HEK293 (cell line): ENCODE data around the gene CORO7.

ENCODE experiments used
- CTCF ChIA-PET: fragments of 350-600 bp; formaldehyde crosslinking; extraction: SDS; loops from one replicate; lab custom pipeline; 2021; ENCODE audit warnings: antibody characterized with exemption; lab: Yijun Ruan, JAX
- POLR2A ChIA-PET: fragments of 300-600 bp; formaldehyde crosslinking; extraction: SDS; loops from one replicate; lab custom pipeline; 2020; ENCODE audit warnings: antibody characterized with exemption, inconsistent platforms; lab: Yijun Ruan, JAX
- H3K27ac ChIP-seq: fragments of 200-500 bp; sonication (Bioruptor generic); 2 replicates; pipeline ENCODE4 v1.5.1; 2014; ENCODE audit warnings: low read depth, low read length, control low read depth, inconsistent platforms; ENCODE audit errors: extremely low read depth
- H3K36me3 ChIP-seq, 2 experiments: fragments of 200-500 bp in 1 of 2; sonication (Bioruptor generic) in 1 of 2; 1 replicate in 1 of 2; 2 replicates in 1 of 2; pipeline ENCODE4 v1.5.1; 2014 to 2017; ENCODE audit warnings: inconsistent platforms in 2 of 2, low read length in 2 of 2; ENCODE audit not compliant: control insufficient read depth in 2 of 2, insufficient read depth in 1 of 2
- H3K4me1 ChIP-seq: fragments of 200-500 bp; sonication (Bioruptor generic); 2 replicates; pipeline ENCODE4 v1.5.1; 2014; ENCODE audit warnings: mild to moderate bottlenecking, low read length, inconsistent platforms; ENCODE audit not compliant: control insufficient read depth, insufficient read depth
- H3K4me3 ChIP-seq: 2 replicates; pipeline ENCODE4 v1.5.1; 2011; ENCODE audit warnings: low read depth, mild to moderate bottlenecking, control low read depth, low read length, moderate library complexity
- H3K9me3 ChIP-seq: fragments of 200-500 bp; sonication (Bioruptor generic); 2 replicates; pipeline ENCODE4 v1.5.1; 2014; ENCODE audit warnings: low read depth, low read length, inconsistent platforms; ENCODE audit not compliant: control insufficient read depth, insufficient read depth
- HOXD13 ChIP-seq: sonication (generic); formaldehyde crosslinking; IDR thresholded peaks from 2 replicates; pipeline ENCODE4 v1.8.0; 2022; ENCODE audit warnings: missing genetic modification reagents, borderline replicate concordance
- MYNN ChIP-seq: fragments of 450-650 bp; formaldehyde crosslinking; IDR thresholded peaks from 2 replicates; pipeline ENCODE4 v1.5.1; 2016; ENCODE audit warnings: missing biosample characterization, missing genetic modification characterization, borderline replicate concordance
- OSR2 ChIP-seq: fragments of 450-650 bp; formaldehyde crosslinking; IDR thresholded peaks from 2 replicates; pipeline ENCODE4 v1.5.1; 2016; ENCODE audit warnings: missing biosample characterization, missing genetic modification characterization
- PRDM6 ChIP-seq: fragments of 450-650 bp; formaldehyde crosslinking; IDR thresholded peaks from 2 replicates; pipeline ENCODE4 v1.5.1; 2017; ENCODE audit warnings: missing biosample characterization, missing genetic modification characterization
- YY2 ChIP-seq: fragments of 450-650 bp; formaldehyde crosslinking; IDR thresholded peaks from 2 replicates; pipeline ENCODE4 v1.5.1; 2016; ENCODE audit warnings: missing biosample characterization, missing genetic modification characterization
- ZBTB1 ChIP-seq: fragments of 450-650 bp; formaldehyde crosslinking; IDR thresholded peaks from 2 replicates; pipeline ENCODE4 v1.5.1; 2016; ENCODE audit warnings: missing biosample characterization, missing genetic modification characterization
- ZBTB17 ChIP-seq: fragments of 450-650 bp; formaldehyde crosslinking; IDR thresholded peaks from 2 replicates; pipeline ENCODE4 v1.5.1; 2016; ENCODE audit warnings: missing biosample characterization, missing genetic modification characterization
- ZBTB8A ChIP-seq: fragments of 450-650 bp; formaldehyde crosslinking; IDR thresholded peaks from 2 replicates; pipeline ENCODE4 v1.5.1; 2016; ENCODE audit warnings: missing biosample characterization, missing genetic modification characterization
- ZFP3 ChIP-seq: fragments of 450-650 bp; formaldehyde crosslinking; IDR thresholded peaks from 2 replicates; pipeline ENCODE4 v1.5.1; 2016; ENCODE audit warnings: low read depth, missing biosample characterization, missing genetic modification characterization
- ZNF121 ChIP-seq: fragments of 450-650 bp; formaldehyde crosslinking; IDR thresholded peaks from 2 replicates; pipeline ENCODE4 v1.5.1; 2016; ENCODE audit warnings: missing biosample characterization, missing genetic modification characterization
- ZNF132 ChIP-seq: fragments of 450-650 bp; formaldehyde crosslinking; IDR thresholded peaks from 2 replicates; pipeline ENCODE4 v1.5.1; 2017; ENCODE audit warnings: missing biosample characterization, missing genetic modification characterization, borderline replicate concordance
- ZNF133 ChIP-seq: fragments of 450-650 bp; formaldehyde crosslinking; IDR thresholded peaks from 2 replicates; pipeline ENCODE4 v1.5.1; 2016; ENCODE audit warnings: missing biosample characterization, missing genetic modification characterization
- ZNF138 ChIP-seq: fragments of 450-650 bp; formaldehyde crosslinking; IDR thresholded peaks from 2 replicates; pipeline ENCODE4 v1.5.1; 2016; ENCODE audit warnings: missing biosample characterization, missing genetic modification characterization, borderline replicate concordance
- ZNF311 ChIP-seq: fragments of 450-650 bp; formaldehyde crosslinking; IDR thresholded peaks from 2 replicates; pipeline ENCODE4 v1.5.1; 2017; ENCODE audit warnings: missing biosample characterization, missing genetic modification characterization, borderline replicate concordance
- ZNF416 ChIP-seq: fragments of 450-650 bp; formaldehyde crosslinking; IDR thresholded peaks from 2 replicates; pipeline ENCODE4 v1.5.1; 2016; ENCODE audit warnings: missing biosample characterization, missing genetic modification characterization
- ZNF548 ChIP-seq: fragments of 450-650 bp; formaldehyde crosslinking; IDR thresholded peaks from 2 replicates; pipeline ENCODE4 v1.5.1; 2016; ENCODE audit warnings: missing biosample characterization, missing genetic modification characterization
- ZNF560 ChIP-seq: fragments of 450-650 bp; formaldehyde crosslinking; IDR thresholded peaks from 2 replicates; pipeline ENCODE4 v1.5.1; 2017; ENCODE audit warnings: missing biosample characterization, missing genetic modification characterization, borderline replicate concordance
- ZNF664 ChIP-seq: fragments of 450-650 bp; formaldehyde crosslinking; IDR thresholded peaks from 2 replicates; pipeline ENCODE4 v1.5.1; 2016; ENCODE audit warnings: missing biosample characterization, missing genetic modification characterization
- ZNF768 ChIP-seq: fragments of 450-650 bp; formaldehyde crosslinking; IDR thresholded peaks from 2 replicates; pipeline ENCODE4 v1.5.1; 2018; ENCODE audit warnings: missing biosample characterization, mild to moderate bottlenecking, missing genetic modification characterization
- ZNF785 ChIP-seq: fragments of 450-650 bp; formaldehyde crosslinking; IDR thresholded peaks from 2 replicates; pipeline ENCODE4 v1.5.1; 2016; ENCODE audit warnings: missing biosample characterization, missing genetic modification characterization
- ZSCAN16 ChIP-seq: fragments of 450-650 bp; formaldehyde crosslinking; IDR thresholded peaks from 2 replicates; pipeline ENCODE4 v1.5.1; 2016; ENCODE audit warnings: missing biosample characterization, missing genetic modification characterization
- TF ChIP-seq, protein P1 (sequence below): fragments of 450-650 bp; formaldehyde crosslinking; IDR thresholded peaks from 2 replicates; pipeline ENCODE4 v1.5.1; 2016; ENCODE audit warnings: missing biosample characterization, missing genetic modification characterization
- TF ChIP-seq, protein P2 (sequence below): fragments of 450-650 bp; formaldehyde crosslinking; IDR thresholded peaks from 2 replicates; pipeline ENCODE4 v1.5.0; 2017; ENCODE audit warnings: missing biosample characterization, missing genetic modification characterization, borderline replicate concordance
- TF ChIP-seq, protein P3 (sequence below): fragments of 450-650 bp; formaldehyde crosslinking; IDR thresholded peaks from 2 replicates; pipeline ENCODE4 v1.5.1; 2017; ENCODE audit warnings: missing biosample characterization, missing genetic modification characterization

Gene CORO7

GRCh38 chr16:4437366-4437765, 21.0 kb upstream of the CORO7 start (continued):
- TF ChIP-seq ZBTB17 (tag by site-specific recombination) (no peak), PRDM6 (tag by site-specific recombination) (no peak), ZNF768 (no peak), ZNF133 (tag by site-specific recombination) (no peak), OSR2 (tag by site-specific recombination) (no peak), ZNF785 (tag by site-specific recombination) (no peak), ZNF664 (tag by site-specific recombination) (no peak), ZNF560 (no peak)

GRCh38 chr16:4435337-4436067, 19.1 kb upstream of the CORO7 start:
- H3K9me3 ChIP-seq, result no peaks in the 10 kb centered on the region
- H3K36me3 ChIP-seq, result peaks cover 48 to 75% of the 10 kb centered on the region in 2 experiments
- TF ChIP-seq ZNF132 (tag by site-specific recombination) (no peak), ZNF548 (tag by site-specific recombination) (no peak), ZFP3 (tag by site-specific recombination) (no peak), ZBTB1 (no peak), MYNN (tag by site-specific recombination) (no peak)
- CTCF ChIA-PET, result no interaction called here
- H3K4me3 ChIP-seq, result no peak overlapping the region
- no peaks in the 10 kb centered on the region for H3K4me1 ChIP-seq
- no peak overlapping the region for H3K27ac ChIP-seq
- POLR2A ChIA-PET, result no interaction called here

DNA sequence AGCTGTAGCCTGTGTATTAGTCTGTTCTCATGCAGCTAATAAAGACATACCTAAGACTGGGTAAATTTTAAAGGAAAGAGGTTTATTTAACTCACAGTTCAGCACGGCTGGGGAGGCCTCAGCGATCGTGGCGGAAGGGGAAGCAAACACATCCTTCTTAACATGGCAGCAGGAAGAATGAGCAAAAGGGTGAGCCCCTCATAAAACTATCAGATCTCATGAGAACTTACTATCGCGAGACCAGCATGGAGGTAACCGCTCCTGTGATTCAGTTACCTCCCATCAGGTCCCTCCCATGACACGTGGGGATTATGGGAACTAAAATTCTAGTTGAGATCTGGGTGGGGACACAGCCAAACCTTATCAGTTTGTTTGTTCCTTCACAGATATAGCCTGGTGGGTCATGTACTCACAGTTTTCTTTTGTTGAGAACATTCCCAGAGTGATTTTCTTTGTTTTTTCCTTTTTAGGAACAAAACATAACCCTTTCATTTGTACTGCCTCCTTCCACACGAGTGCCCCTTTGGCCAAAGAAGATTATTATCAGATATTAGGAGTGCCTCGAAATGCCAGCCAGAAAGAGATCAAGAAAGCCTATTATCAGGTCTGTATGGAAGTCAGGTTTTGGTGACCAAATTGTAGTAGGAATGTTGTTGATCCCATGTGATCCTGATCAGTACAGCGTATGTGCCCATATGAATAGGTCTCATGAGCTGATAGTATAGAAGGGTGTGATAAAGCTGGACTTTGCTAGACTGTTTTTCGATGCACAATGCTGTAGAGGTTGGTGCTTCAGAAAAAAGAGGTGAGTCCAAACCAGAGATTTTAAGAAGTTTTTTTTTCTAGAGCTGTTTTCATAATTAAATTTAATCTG, 17.8 kb upstream of the CORO7 start:
- POLR2A ChIA-PET, result no interaction called here
- Histone ChIP-seq H3K36me3 (peaks cover 41 to 69% of the 10 kb centered on the region in 2 experiments), H3K9me3 (no peaks in the 10 kb centered on the region), H3K4me3 (no peak overlapping the region), H3K4me1 (no peaks in the 10 kb centered on the region), H3K27ac (no peak overlapping the region)
- CTCF ChIA-PET, result interaction anchor here (0.6 to 0.7 kb wide), 2 partner anchors 64 to 73 kb away, joined by 4 to 5 read pairs; no protein-coding TSS in a partner anchor
- TF ChIP-seq, protein P1, sequence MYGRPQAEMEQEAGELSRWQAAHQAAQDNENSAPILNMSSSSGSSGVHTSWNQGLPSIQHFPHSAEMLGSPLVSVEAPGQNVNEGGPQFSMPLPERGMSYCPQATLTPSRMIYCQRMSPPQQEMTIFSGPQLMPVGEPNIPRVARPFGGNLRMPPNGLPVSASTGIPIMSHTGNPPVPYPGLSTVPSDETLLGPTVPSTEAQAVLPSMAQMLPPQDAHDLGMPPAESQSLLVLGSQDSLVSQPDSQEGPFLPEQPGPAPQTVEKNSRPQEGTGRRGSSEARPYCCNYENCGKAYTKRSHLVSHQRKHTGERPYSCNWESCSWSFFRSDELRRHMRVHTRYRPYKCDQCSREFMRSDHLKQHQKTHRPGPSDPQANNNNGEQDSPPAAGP (tag by site-specific recombination), result no peak
- TF ChIP-seq HOXD13 (CRISPR knock-in tag) (no peak), ZSCAN16 (tag by site-specific recombination) (no peak), ZNF416 (tag by site-specific recombination) (no peak), YY2 (no peak), ZNF121 (tag by site-specific recombination) (no peak), ZNF311 (tag by site-specific recombination) (no peak), ZNF138 (tag by site-specific recombination) (no peak), ZBTB8A (tag by site-specific recombination) (no peak)
- TF ChIP-seq, protein P2, sequence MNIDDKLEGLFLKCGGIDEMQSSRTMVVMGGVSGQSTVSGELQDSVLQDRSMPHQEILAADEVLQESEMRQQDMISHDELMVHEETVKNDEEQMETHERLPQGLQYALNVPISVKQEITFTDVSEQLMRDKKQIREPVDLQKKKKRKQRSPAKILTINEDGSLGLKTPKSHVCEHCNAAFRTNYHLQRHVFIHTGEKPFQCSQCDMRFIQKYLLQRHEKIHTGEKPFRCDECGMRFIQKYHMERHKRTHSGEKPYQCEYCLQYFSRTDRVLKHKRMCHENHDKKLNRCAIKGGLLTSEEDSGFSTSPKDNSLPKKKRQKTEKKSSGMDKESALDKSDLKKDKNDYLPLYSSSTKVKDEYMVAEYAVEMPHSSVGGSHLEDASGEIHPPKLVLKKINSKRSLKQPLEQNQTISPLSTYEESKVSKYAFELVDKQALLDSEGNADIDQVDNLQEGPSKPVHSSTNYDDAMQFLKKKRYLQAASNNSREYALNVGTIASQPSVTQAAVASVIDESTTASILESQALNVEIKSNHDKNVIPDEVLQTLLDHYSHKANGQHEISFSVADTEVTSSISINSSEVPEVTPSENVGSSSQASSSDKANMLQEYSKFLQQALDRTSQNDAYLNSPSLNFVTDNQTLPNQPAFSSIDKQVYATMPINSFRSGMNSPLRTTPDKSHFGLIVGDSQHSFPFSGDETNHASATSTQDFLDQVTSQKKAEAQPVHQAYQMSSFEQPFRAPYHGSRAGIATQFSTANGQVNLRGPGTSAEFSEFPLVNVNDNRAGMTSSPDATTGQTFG (tag by site-specific recombination), result no peak
- TF ChIP-seq, protein P3, sequence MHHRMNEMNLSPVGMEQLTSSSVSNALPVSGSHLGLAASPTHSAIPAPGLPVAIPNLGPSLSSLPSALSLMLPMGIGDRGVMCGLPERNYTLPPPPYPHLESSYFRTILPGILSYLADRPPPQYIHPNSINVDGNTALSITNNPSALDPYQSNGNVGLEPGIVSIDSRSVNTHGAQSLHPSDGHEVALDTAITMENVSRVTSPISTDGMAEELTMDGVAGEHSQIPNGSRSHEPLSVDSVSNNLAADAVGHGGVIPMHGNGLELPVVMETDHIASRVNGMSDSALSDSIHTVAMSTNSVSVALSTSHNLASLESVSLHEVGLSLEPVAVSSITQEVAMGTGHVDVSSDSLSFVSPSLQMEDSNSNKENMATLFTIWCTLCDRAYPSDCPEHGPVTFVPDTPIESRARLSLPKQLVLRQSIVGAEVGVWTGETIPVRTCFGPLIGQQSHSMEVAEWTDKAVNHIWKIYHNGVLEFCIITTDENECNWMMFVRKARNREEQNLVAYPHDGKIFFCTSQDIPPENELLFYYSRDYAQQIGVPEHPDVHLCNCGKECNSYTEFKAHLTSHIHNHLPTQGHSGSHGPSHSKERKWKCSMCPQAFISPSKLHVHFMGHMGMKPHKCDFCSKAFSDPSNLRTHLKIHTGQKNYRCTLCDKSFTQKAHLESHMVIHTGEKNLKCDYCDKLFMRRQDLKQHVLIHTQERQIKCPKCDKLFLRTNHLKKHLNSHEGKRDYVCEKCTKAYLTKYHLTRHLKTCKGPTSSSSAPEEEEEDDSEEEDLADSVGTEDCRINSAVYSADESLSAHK (tag by site-specific recombination), result no peak
